Loucy (cell line): ENCODE results near the gene IGSF23.
"Not testable (repeated sequence)": the region's sequence is repeated elsewhere in the genome, so short reads cannot be mapped to it uniquely, and the experiment has no call there.

Experiments used
- EZH2phosphoT487 ChIP-seq: fragments of 200-600 bp; IDR thresholded peaks from 2 replicates; pipeline ENCODE4 v1.6.1; 2018; ENCODE audit warnings: antibody characterized with exemption, mild to moderate bottlenecking, moderate library complexity, borderline replicate concordance
- TF ChIP-seq, protein P1 (sequence below): fragments of 200-600 bp; sonication (generic); conservative IDR thresholded peaks from 2 replicates; pipeline ENCODE4 v1.5.1; 2014; ENCODE audit warnings: mild to moderate bottlenecking, antibody characterized with exemption, low read length

- TF ChIP-seq, protein P1, sequence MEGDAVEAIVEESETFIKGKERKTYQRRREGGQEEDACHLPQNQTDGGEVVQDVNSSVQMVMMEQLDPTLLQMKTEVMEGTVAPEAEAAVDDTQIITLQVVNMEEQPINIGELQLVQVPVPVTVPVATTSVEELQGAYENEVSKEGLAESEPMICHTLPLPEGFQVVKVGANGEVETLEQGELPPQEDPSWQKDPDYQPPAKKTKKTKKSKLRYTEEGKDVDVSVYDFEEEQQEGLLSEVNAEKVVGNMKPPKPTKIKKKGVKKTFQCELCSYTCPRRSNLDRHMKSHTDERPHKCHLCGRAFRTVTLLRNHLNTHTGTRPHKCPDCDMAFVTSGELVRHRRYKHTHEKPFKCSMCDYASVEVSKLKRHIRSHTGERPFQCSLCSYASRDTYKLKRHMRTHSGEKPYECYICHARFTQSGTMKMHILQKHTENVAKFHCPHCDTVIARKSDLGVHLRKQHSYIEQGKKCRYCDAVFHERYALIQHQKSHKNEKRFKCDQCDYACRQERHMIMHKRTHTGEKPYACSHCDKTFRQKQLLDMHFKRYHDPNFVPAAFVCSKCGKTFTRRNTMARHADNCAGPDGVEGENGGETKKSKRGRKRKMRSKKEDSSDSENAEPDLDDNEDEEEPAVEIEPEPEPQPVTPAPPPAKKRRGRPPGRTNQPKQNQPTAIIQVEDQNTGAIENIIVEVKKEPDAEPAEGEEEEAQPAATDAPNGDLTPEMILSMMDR = not testable (repeated sequence)
- not testable (repeated sequence) for TF ChIP-seq EZH2phosphoT487
These were observed 2.9 kb upstream of the IGSF23 start for GRCh38 chr19:44610497-44610896.
